ENCODE data around the gene ORC1.

DNA sequence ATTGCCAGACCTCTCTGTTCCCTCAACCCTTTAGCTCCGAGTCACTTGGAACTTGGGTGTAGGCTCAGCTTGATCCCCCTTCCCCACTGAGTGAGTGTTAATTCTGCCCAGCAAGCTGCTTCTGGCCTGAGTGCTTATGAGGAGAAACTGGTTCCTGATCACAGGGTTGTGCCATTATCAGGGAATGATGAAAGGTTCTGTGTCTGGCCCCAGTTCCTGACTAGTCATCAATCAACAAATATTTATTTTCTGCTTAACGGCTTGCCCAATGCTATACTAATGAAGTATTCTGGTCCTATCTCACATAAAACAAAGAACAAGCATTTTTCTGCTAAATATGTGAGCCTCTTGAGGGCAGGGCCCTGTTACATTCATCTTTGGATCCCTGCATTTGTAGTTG lies 59.0 kb downstream of the ORC1 start:
- TF ChIP-seq, protein P1, sequence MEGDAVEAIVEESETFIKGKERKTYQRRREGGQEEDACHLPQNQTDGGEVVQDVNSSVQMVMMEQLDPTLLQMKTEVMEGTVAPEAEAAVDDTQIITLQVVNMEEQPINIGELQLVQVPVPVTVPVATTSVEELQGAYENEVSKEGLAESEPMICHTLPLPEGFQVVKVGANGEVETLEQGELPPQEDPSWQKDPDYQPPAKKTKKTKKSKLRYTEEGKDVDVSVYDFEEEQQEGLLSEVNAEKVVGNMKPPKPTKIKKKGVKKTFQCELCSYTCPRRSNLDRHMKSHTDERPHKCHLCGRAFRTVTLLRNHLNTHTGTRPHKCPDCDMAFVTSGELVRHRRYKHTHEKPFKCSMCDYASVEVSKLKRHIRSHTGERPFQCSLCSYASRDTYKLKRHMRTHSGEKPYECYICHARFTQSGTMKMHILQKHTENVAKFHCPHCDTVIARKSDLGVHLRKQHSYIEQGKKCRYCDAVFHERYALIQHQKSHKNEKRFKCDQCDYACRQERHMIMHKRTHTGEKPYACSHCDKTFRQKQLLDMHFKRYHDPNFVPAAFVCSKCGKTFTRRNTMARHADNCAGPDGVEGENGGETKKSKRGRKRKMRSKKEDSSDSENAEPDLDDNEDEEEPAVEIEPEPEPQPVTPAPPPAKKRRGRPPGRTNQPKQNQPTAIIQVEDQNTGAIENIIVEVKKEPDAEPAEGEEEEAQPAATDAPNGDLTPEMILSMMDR (IDR thresholded peaks at IDR 0.05 in 4 of 5, conservative IDR thresholded peaks at IDR 0.05 in 1 of 5), result no peak
- no peak for TF ChIP-seq POLR2A (IDR thresholded peaks at IDR 0.05)

Data from gastrocnemius medialis (tissue), 4 donors.